ENCODE data around the gene MICOS13.

Gene MICOS13

DNA sequence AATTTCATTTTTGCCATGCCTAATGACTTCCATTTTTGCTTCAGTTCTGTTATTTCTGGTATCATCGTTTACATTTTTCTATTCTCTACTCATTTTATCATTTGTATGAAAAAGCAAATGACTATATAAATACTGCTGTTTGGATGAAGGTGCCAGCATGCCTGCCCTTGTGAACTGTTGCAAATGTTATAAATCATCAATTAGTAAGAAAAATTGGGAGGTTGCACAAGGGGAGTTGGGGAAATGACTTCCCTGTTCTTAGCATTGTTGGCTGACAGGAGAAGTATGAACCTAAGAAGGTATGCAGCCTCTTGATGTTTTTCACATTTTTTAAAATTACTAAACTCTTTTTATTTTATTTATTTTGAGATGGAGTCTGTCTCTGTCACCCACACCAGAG, 42.3 kb downstream of the MICOS13 start:
- Histone ChIP-seq H3K4me3 (ENCODE audit: low read depth, low read length) (no peak overlapping the region), H3K27me3 (ENCODE audit: control insufficient read depth, insufficient read depth, low read length) (no peaks in the 10 kb centered on the region), H3K9me3 (ENCODE audit: control insufficient read depth, insufficient read depth, low read length) (no peaks in the 10 kb centered on the region), H3K4me1 (ENCODE audit: control insufficient read depth, insufficient read depth, low read length) (no peaks in the 10 kb centered on the region), H3K36me3 (ENCODE audit: control insufficient read depth, insufficient read depth, low read length) (peaks cover 41% of the 10 kb centered on the region), H3K27ac (ENCODE audit: low read depth, low read length) (no peak overlapping the region), H3K9ac (ENCODE audit: low read depth, low read length) (no peak overlapping the region)

DNA sequence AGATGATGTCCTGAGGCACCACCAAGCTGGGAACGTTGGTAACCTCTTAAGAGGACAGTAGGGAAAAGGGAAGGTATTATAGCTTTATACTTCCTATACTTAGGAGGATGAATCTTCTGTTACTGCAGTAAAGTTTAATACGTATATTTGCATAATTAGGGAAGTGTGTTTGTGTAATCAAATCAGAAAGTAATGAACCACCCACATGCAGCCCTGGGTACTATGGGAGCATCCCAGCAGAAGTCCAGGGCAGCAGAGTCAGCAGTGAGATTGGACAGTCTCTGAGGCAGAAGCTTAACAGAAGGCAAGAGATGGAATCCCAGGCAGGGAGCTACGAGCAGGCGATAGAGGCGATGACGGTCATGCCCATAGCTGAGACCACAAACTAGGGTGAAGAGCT, 44.9 kb downstream of the MICOS13 start:
- Histone ChIP-seq H3K36me3 (ENCODE audit: control insufficient read depth, insufficient read depth, low read length) (peaks cover 35% of the 10 kb centered on the region), H3K27me3 (ENCODE audit: control insufficient read depth, insufficient read depth, low read length) (no peaks in the 10 kb centered on the region), H3K9me3 (ENCODE audit: control insufficient read depth, insufficient read depth, low read length) (no peaks in the 10 kb centered on the region), H3K4me3 (ENCODE audit: low read depth, low read length) (no peak overlapping the region), H3K4me1 (ENCODE audit: control insufficient read depth, insufficient read depth, low read length) (no peaks in the 10 kb centered on the region), H3K27ac (ENCODE audit: low read depth, low read length) (no peak overlapping the region), H3K9ac (ENCODE audit: low read depth, low read length) (no peak overlapping the region)

DNA sequence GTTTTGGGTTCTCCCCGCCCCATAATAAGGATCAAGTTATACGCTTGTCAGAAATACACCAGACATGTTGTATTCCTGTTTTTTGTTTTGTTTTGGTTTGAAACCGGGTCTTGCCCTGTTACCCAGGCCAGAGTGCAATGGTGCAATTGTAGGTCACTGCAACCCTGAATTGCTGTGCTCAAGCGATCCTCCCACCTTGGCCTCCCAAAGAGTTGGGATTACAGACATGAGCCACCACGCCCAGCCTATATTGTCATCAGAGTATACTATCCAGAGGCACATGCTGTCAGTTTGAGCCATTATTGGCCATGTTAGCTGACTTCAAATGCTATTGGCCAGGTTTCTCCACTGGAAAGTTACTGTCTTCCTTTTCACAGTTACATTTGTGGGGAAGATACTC, 47.7 kb downstream of the MICOS13 start:
- H3K9ac ChIP-seq (ENCODE audit: low read depth, low read length) = no peak overlapping the region
- H3K27ac ChIP-seq (ENCODE audit: low read depth, low read length) = no peak overlapping the region
- H3K27me3 ChIP-seq (ENCODE audit: control insufficient read depth, insufficient read depth, low read length) = no peaks in the 10 kb centered on the region
- no peaks in the 10 kb centered on the region for H3K4me1 ChIP-seq (ENCODE audit: control insufficient read depth, insufficient read depth, low read length)
- no peaks in the 10 kb centered on the region for H3K9me3 ChIP-seq (ENCODE audit: control insufficient read depth, insufficient read depth, low read length)
- H3K4me3 ChIP-seq (ENCODE audit: low read depth, low read length) = no peak overlapping the region
- peaks cover 58% of the 10 kb centered on the region for H3K36me3 ChIP-seq (ENCODE audit: control insufficient read depth, insufficient read depth, low read length)

DNA sequence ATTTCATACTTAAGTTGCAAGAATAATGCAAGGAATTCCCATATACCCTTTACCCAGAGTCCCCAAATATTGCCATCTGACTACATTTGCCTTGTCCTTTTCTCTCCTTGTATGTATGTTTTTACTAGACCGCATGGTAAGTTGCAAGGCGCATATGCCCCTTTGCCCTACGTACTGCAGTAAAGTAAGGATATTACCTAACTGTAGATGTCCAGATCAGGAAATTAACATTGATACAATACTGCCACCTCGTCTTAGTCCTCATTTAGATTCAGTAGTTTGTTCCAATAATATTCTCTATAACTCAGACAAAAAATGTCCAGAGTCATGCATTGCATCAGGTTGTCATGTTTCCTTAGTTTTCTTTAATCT, 48.1 kb downstream of the MICOS13 start:
- H3K9me3 ChIP-seq (ENCODE audit: control insufficient read depth, insufficient read depth, low read length) = no peaks in the 10 kb centered on the region
- no peaks in the 10 kb centered on the region for H3K4me1 ChIP-seq (ENCODE audit: control insufficient read depth, insufficient read depth, low read length)
- H3K4me3 ChIP-seq (ENCODE audit: low read depth, low read length) = no peak overlapping the region
- no peak overlapping the region for H3K9ac ChIP-seq (ENCODE audit: low read depth, low read length)
- H3K27me3 ChIP-seq (ENCODE audit: control insufficient read depth, insufficient read depth, low read length) = no peaks in the 10 kb centered on the region
- H3K36me3 ChIP-seq (ENCODE audit: control insufficient read depth, insufficient read depth, low read length) = peaks cover 63% of the 10 kb centered on the region
- no peak overlapping the region for H3K27ac ChIP-seq (ENCODE audit: low read depth, low read length)

DNA sequence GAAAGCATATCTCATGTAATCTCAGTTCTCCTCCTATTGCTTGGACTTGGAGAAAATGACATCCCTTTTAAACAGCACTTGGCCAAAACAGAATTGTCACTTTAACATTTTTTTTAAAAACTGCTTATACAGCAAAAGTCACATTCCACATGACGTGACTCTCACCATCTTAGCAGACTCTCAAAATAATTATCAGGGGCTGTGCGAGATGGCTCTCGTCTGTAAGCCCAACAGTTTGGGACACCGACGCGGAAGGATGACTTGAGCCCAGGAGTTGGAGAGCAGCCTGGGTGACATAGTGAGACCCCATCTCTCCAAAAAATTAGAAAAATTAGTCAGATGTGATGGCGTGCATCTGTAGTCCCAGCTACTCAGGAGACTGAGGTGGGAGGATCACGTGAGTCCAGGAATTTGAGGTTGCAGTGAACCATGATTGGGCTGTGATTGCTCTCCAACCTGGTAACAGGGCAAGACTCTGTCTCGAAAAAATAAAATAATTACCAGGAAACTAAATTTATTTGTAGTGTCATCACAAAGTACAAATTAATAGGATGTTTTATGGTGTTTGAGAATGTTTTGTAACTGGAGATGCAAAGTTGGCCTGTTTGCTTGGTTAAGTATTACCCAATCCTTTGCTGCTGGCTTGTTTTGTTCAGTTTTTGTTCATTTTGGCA, 48.6 kb downstream of the MICOS13 start:
- no peaks in the 10 kb centered on the region for H3K9me3 ChIP-seq (ENCODE audit: control insufficient read depth, insufficient read depth, low read length)
- H3K4me1 ChIP-seq (ENCODE audit: control insufficient read depth, insufficient read depth, low read length) = no peaks in the 10 kb centered on the region
- peaks cover 68% of the 10 kb centered on the region for H3K36me3 ChIP-seq (ENCODE audit: control insufficient read depth, insufficient read depth, low read length)
- H3K9ac ChIP-seq (ENCODE audit: low read depth, low read length) = no peak overlapping the region
- no peak overlapping the region for H3K27ac ChIP-seq (ENCODE audit: low read depth, low read length)
- no peak overlapping the region for H3K4me3 ChIP-seq (ENCODE audit: low read depth, low read length)
- no peaks in the 10 kb centered on the region for H3K27me3 ChIP-seq (ENCODE audit: control insufficient read depth, insufficient read depth, low read length)

DNA sequence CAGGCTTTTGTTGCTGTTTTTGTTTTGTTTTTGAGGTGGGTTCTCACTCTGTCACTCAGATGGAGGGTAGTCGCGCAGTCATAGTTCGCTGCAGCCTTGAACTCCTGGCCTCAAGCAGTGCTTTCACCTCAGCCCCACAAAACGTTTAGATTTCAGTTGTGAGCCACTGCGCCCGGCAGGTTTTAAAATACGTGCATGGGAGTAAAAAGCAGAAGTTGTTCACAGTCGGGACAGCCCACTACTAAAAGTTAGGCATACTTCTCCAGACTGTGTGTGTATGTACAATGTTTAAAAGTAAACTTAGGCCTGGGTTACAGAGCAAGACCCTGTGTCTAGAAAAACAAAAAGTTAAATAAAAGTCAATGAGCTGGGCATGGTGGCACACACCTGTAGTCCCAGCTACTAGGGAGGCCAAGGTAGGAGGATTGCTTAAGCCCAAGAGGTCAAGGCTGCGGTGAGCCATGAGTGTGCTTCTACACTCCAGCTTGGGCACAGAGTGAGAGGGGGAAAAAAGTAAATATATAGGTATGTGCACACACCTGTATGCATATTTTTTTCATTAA, 51.3 kb downstream of the MICOS13 start:
- no peak overlapping the region for H3K27ac ChIP-seq (ENCODE audit: low read depth, low read length)
- no peak overlapping the region for H3K4me3 ChIP-seq (ENCODE audit: low read depth, low read length)
- no peaks in the 10 kb centered on the region for H3K9me3 ChIP-seq (ENCODE audit: control insufficient read depth, insufficient read depth, low read length)
- H3K36me3 ChIP-seq (ENCODE audit: control insufficient read depth, insufficient read depth, low read length) = peaks cover 72% of the 10 kb centered on the region
- no peaks in the 10 kb centered on the region for H3K27me3 ChIP-seq (ENCODE audit: control insufficient read depth, insufficient read depth, low read length)
- H3K9ac ChIP-seq (ENCODE audit: low read depth, low read length) = no peak overlapping the region
- H3K4me1 ChIP-seq (ENCODE audit: control insufficient read depth, insufficient read depth, low read length) = peaks cover 12% of the 10 kb centered on the region

DNA sequence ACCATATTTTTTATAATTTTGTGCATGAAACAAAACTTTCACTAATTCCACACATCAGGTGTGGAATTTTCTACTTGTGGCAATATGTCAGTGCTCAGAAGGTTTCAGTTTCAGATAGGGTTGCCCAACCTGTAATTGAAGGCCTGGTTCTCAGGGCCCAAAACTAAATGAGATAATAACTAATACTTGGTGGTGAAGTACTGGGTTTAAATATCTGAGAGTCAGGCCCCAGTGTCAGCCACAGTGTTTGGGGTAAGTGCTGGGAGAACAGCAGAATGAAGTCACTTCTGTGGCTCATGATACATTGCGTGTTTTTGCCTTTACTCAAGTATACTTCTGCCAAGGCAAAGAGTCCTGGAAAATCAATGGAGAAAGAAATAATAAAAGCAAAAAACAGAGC, 51.9 kb downstream of the MICOS13 start:
- Histone ChIP-seq H3K27ac (ENCODE audit: low read depth, low read length) (no peak overlapping the region), H3K27me3 (ENCODE audit: control insufficient read depth, insufficient read depth, low read length) (no peaks in the 10 kb centered on the region), H3K4me1 (ENCODE audit: control insufficient read depth, insufficient read depth, low read length) (peaks cover 12% of the 10 kb centered on the region), H3K4me3 (ENCODE audit: low read depth, low read length) (no peak overlapping the region), H3K9ac (ENCODE audit: low read depth, low read length) (no peak overlapping the region), H3K9me3 (ENCODE audit: control insufficient read depth, insufficient read depth, low read length) (no peaks in the 10 kb centered on the region), H3K36me3 (ENCODE audit: control insufficient read depth, insufficient read depth, low read length) (peaks cover 72% of the 10 kb centered on the region)

All from HUES48 (cell line).